ENCODE data around the gene CRACR2B. TPM values are rescaled to one million over a fixed set of nuclear protein-coding genes. Genes with fewer than 3 reads are reported as not detected.

Gene CRACR2B
- polyA plus RNA-seq, 3 donors, result 1.0 to 11.0 (median 1.4) TPM

DNA sequence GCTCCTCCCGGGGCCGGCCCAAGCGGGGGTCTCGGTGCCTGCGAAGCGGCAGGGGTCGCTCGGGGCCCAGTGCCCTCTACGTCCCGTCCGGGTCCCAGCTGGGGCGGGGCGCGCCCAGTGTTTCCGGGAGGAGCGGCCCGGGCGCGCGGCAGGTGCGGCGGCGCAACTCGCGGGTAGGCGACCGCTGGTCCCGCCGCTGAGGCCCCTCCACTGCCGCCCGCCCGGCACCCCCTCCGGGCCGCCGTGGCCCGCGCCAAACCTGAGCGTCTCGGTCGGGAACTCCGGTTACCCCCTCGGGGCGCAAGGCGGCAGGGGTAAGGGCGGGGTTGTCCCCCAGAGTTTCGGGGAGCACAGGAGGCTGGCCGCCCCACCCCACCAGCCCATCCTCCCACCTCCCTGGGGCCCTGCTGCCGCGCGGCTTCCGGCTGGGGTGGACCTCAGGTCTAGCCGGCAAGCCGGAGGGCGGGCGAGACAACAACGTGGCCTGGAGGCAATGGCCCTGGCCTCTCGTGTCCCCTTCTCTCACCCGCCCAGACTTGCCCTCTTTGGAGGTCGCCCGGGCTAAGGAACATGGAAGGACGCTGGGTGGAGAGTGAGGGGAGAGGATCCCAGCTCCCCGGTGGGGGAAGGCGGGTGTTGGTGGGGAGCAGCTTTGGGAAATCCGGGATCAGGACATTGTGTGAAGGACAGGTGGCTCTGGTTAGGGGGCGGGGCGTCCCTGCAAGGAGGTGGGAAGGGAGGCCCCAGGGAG, 398 bp upstream of the CRACR2B start:
- TF ChIP-seq CTCF (IDR thresholded peaks at IDR 0.05), result no peak
- peaks cover 64% of the 10 kb centered on the region for H3K4me1 Mint-ChIP-seq
- H3K27me3 ChIP-seq (ENCODE audit: control insufficient read depth in 2 of 2, insufficient read depth in 2 of 2, low read length in 2 of 2), result peaks cover 10 to 53% of the 10 kb centered on the region in 2 donors

GRCh38 chr11:828506-829175, 922 bp downstream of the CRACR2B start:
- Histone ChIP-seq H3K27ac (ENCODE audit: low read depth in 1 of 2, low read length in 2 of 2) (no peak overlapping the region), H3K4me3 (replicated peaks in 1 of 3; ENCODE audit: low read depth in 2 of 3, low read length in 3 of 3) (peak overlapping the region in 2 of 3 experiments; percentile 43 to 77), H3K9me3 (replicated peaks in 1 of 2; ENCODE audit: control insufficient read depth in 1 of 2, insufficient read depth in 1 of 2, low read length in 2 of 2) (no peaks in the 10 kb centered on the region), H3K4me1 (ENCODE audit: control insufficient read depth in 1 of 2, insufficient read depth in 2 of 2, low read length in 2 of 2) (peaks cover 70 to 82% of the 10 kb centered on the region in 2 donors), H3K27me3 (ENCODE audit: control insufficient read depth in 2 of 2, insufficient read depth in 2 of 2, low read length in 2 of 2) (peaks cover 10 to 55% of the 10 kb centered on the region in 2 donors), H4K20me1 (ENCODE audit: insufficient read depth, low read length) (peaks cover 50% of the 10 kb centered on the region), H3K4me2 (replicated peaks; ENCODE audit: extremely low read depth, low read length, poor library complexity, severe bottlenecking) (peak overlapping the region; percentile 89), H3K36me3 (replicated peaks in 1 of 2; ENCODE audit: control insufficient read depth in 1 of 2, insufficient read depth in 2 of 2, low read length in 2 of 2) (peaks cover 15 to 22% of the 10 kb centered on the region in 2 donors), H3K9ac (ENCODE audit: insufficient read depth, low read length, poor library complexity, severe bottlenecking) (no peak overlapping the region), H2AFZ (ENCODE audit: insufficient read depth, low read depth, low read length, poor library complexity, severe bottlenecking) (peak overlapping the region; percentile 54), H3K79me2 (ENCODE audit: insufficient read depth, low read length) (peaks cover 14% of the 10 kb centered on the region)
- DNase-seq, result no peak
- H3K9me3 Mint-ChIP-seq, result peaks cover 0 to 18% (median 1%) of the 10 kb centered on the region in 7 donors
- H3K36me3 Mint-ChIP-seq, result peaks cover 23 to 25% of the 10 kb centered on the region in 2 donors
- intact Hi-C loops (cut with micrococcal nuclease), result no loop called here
- 58% methylated on average over 14 of the region's 21 CpGs for WGBS (ENCODE audit: insufficient coverage)
- no peak for TF ChIP-seq CTCF (IDR thresholded peaks at IDR 0.05)
- H3K4me1 Mint-ChIP-seq, result peaks cover 57% of the 10 kb centered on the region
- H3K4me3 Mint-ChIP-seq, result peak overlapping the region; percentile 78 to 92
- peaks cover 47 to 62% (median 53%) of the 10 kb centered on the region in 3 donors for H3K27me3 Mint-ChIP-seq (ENCODE audit: low read depth in 3 of 3)
- peak overlapping the region in 1 of 7 donors; percentile 30 for H3K27ac Mint-ChIP-seq

More for the DNA sequence above, 398 bp upstream of the CRACR2B start:
- intact Hi-C loops (cut with micrococcal nuclease), result no loop called here
- Mint-ChIP-seq H3K27me3 (ENCODE audit: low read depth in 3 of 3) (peaks cover 47 to 56% (median 53%) of the 10 kb centered on the region in 3 donors), H3K27ac (peak overlapping the region in 4 of 7 donors; percentile 30 to 81 (median 47)), H3K4me3 (peak overlapping the region; percentile 81 to 89), H3K9me3 (peaks cover 0 to 17% (median 1%) of the 10 kb centered on the region in 7 donors), H3K36me3 (peaks cover 32 to 35% of the 10 kb centered on the region in 2 donors)
- Histone ChIP-seq H3K9ac (ENCODE audit: insufficient read depth, low read length, poor library complexity, severe bottlenecking) (peak overlapping the region; percentile 60), H4K20me1 (ENCODE audit: insufficient read depth, low read length) (peaks cover 57% of the 10 kb centered on the region), H2AFZ (ENCODE audit: insufficient read depth, low read depth, low read length, poor library complexity, severe bottlenecking) (peak overlapping the region; percentile 63), H3K27ac (ENCODE audit: low read depth in 1 of 2, low read length in 2 of 2) (no peak overlapping the region), H3K4me1 (ENCODE audit: control insufficient read depth in 1 of 2, insufficient read depth in 2 of 2, low read length in 2 of 2) (peaks cover 74 to 84% of the 10 kb centered on the region in 2 donors), H3K36me3 (replicated peaks in 1 of 2; ENCODE audit: control insufficient read depth in 1 of 2, insufficient read depth in 2 of 2, low read length in 2 of 2) (peaks cover 21 to 32% of the 10 kb centered on the region in 2 donors), H3K4me3 (replicated peaks in 1 of 3; ENCODE audit: low read depth in 2 of 3, low read length in 3 of 3) (peak overlapping the region; percentile 21 to 73 (median 39)), H3K79me2 (ENCODE audit: insufficient read depth, low read length) (peaks cover 21% of the 10 kb centered on the region), H3K9me3 (replicated peaks in 1 of 2; ENCODE audit: control insufficient read depth in 1 of 2, insufficient read depth in 1 of 2, low read length in 2 of 2) (no peaks in the 10 kb centered on the region), H3K4me2 (replicated peaks; ENCODE audit: extremely low read depth, low read length, poor library complexity, severe bottlenecking) (peak overlapping the region; percentile 84)
- WGBS (ENCODE audit: insufficient coverage), result 3% methylated on average over 55 of the region's 66 CpGs
- no peak for DNase-seq
